Natural killer cell treated with Interleukin-12 subunit alpha and Interleukin-12 subunit beta and Interleukin-15 and Interleukin-18, amount 100 ng/mL, for 72 hours (primary cell): ENCODE measurements around the gene MRPL58. TPM values are rescaled to one million over a fixed set of nuclear protein-coding genes. Genes with fewer than 3 reads are reported as not detected.
A peak's percentile ranks its signal among the peaks of the same experiment; 100 is the strongest.
"Not testable (repeated sequence)": the region's sequence is repeated elsewhere in the genome, so short reads cannot be mapped to it uniquely, and the experiment has no call there.

Experiments used
- ATAC-seq, 2 donors: fragments of 150-1000 bp; cut with Tn5 transposase in 1 of 2; sonication (Bioruptor Pico), chemical (Tn5 transposase) in 1 of 2; 2 replicates each; pipeline ENCODE4 v1.10.0; 2021
- DNase-seq: peaks from one replicate; pipeline ENCODE4 v3.0.0; 2022; ENCODE audit warnings: low spot score
- H3K27ac Mint-ChIP-seq, 2 donors: 1 replicate in 1 of 2; 2 replicates in 1 of 2; pipeline ENCODE4 v1.8.0; 2022; ENCODE audit warnings: mixed read lengths in 2 of 2, mild to moderate bottlenecking in 1 of 2, moderate library complexity in 1 of 2
- H3K27me3 Mint-ChIP-seq, 2 donors: 1 replicate in 1 of 2; 2 replicates in 1 of 2; pipeline ENCODE4 v1.8.0; 2022; ENCODE audit warnings: mixed read lengths in 2 of 2
- H3K36me3 Mint-ChIP-seq: one replicate; pipeline ENCODE4 v1.8.0; 2022; ENCODE audit warnings: mixed read lengths
- H3K4me1 Mint-ChIP-seq, 2 donors: 1 replicate in 1 of 2; 2 replicates in 1 of 2; pipeline ENCODE4 v1.8.0; 2022; ENCODE audit warnings: low read depth in 2 of 2, mixed read lengths in 2 of 2, mild to moderate bottlenecking in 1 of 2
- H3K4me3 Mint-ChIP-seq: one replicate; pipeline ENCODE4 v1.8.0; 2022; ENCODE audit warnings: mixed read lengths
- H3K9me3 Mint-ChIP-seq: 2 replicates; pipeline ENCODE4 v1.8.0; 2022; ENCODE audit warnings: mixed read lengths
- total RNA-seq, 2 donors: library from RNA; stranded (reverse); gene quantifications; one replicate each; pipeline ENCODE4 v1.2.3, GENCODE V29; 2022

The MRPL58 gene
- total RNA-seq, 2 donors from 2014 or later: 46.6 to 61.8 TPM

DNA sequence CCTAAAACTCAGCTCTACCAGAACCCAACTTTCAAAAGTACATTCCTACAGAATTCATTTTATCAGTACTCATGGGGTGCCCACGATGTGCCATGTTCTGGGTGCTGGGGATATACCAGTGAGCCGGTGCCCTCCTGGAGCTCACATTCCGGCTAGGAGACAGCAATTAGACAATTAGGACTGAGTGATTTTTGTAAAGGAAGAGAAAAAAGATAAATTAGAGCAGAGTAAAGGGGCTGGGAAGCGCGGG, 449 bp upstream of the MRPL58 start:
- Mint-ChIP-seq H3K36me3 (peaks cover 10% of the 10 kb centered on the region), H3K9me3 (no peaks in the 10 kb centered on the region), H3K27me3 (no peaks in the 10 kb centered on the region), H3K4me1 (peaks cover 19 to 30% of the 10 kb centered on the region in 2 donors), H3K27ac (peak overlapping the region; percentile 82 to 83), H3K4me3 (peak overlapping the region; percentile 87)
- no peak for ATAC-seq
- no peak for DNase-seq

DNA sequence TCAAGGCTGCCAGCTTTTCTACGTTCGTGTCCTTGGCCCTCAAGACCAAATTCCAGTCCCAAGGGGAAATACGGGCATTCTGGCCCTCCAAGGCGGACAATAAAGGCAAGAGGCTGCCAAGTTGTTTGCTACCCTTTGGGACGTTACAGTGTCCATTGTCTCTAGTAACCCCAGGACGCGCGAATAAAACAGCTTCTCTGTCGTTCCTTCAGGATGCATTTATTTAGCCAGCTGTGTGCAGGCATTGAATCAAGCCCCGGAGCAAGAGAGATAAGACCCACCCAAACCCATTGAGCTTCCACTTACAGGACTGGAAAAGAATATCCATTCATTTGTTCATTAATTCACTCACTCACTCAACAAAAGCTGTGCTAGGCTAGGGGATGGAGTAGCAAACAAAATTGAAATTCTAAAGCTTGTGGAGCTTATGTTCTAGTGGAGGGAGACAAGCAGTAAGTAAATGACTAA, 656 bp downstream of the MRPL58 start:
- no peaks in the 10 kb centered on the region for H3K9me3 Mint-ChIP-seq
- peak overlapping the region; percentile 82 to 83 for H3K27ac Mint-ChIP-seq
- ATAC-seq (no peak), DNase-seq (no peak)
- peak overlapping the region; percentile 87 for H3K4me3 Mint-ChIP-seq
- H3K27me3 Mint-ChIP-seq: no peaks in the 10 kb centered on the region
- peaks cover 19 to 30% of the 10 kb centered on the region in 2 donors for H3K4me1 Mint-ChIP-seq
- peaks cover 10% of the 10 kb centered on the region for H3K36me3 Mint-ChIP-seq

DNA sequence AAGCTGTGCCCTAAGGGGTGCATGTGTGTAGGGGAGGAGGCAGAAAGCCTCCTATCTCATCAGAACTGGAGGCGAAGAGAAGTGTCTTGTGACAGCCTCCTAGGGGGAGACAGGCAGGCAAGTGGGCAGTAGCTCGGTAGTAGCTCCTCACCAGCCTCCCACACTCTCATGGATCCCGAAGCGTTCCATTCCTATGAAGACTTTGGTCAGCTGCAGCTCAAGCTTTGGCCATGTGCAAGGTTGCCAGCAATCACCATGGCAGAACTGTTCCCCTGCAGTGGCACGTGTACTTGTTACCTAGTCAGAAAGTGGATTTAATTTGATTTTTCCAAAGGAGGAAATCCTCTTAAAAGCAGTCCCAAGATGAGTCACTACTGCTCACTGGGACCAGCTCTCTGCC, 6.7 kb downstream of the MRPL58 start:
- Mint-ChIP-seq H3K36me3 (peaks cover 17% of the 10 kb centered on the region), H3K27me3 (no peaks in the 10 kb centered on the region), H3K4me1 (peaks cover 4 to 16% of the 10 kb centered on the region in 2 donors), H3K27ac (no peak overlapping the region), H3K9me3 (no peaks in the 10 kb centered on the region), H3K4me3 (no peak overlapping the region)
- DNase-seq: no peak
- ATAC-seq: no peak

GRCh38 chr17:75019710-75020109, 7.2 kb downstream of the MRPL58 start:
- Mint-ChIP-seq H3K27me3 (no peaks in the 10 kb centered on the region), H3K36me3 (peaks cover 17% of the 10 kb centered on the region)

DNA sequence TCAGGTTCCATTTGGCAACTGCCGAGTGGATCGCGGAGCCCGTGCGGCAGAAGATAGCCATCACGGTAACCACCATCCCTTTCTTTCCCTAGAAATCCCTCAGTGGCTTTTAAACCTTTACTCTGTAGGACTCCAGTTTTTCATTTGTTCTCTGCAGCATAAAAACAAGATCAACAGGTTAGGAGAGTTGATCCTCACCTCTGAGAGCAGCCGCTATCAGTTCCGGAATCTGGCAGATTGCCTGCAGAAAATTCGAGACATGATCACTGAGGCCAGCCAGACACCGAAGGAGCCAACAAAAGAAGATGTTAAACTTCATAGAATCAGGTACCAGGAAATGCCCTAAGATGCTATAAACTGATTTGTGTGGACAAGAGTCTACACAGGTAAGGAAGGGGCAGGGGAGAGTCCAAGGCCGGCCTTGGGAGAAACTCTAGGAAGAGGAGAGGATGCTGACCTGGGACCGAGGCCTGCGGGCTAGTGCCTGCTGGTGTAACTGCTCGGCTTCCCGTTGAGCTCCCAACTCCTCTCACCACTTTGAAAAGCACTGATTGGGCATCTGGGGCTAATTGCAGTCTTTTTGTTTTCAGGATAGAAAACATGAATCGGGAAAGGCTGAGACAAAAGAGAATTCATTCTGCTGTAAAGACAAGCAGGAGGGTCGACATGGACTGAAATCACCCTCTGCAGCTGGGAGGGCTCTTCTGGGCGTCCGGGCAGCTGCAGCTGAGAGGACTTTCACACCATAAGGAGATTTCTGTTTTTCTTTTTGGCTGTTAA, 8.1 kb downstream of the MRPL58 start:
- no peaks in the 10 kb centered on the region for H3K27me3 Mint-ChIP-seq
- ATAC-seq (no peak), DNase-seq (no peak)
- no peaks in the 10 kb centered on the region for H3K9me3 Mint-ChIP-seq
- H3K4me1 Mint-ChIP-seq: peaks cover 4 to 15% of the 10 kb centered on the region in 2 donors
- no peak overlapping the region for H3K4me3 Mint-ChIP-seq
- H3K27ac Mint-ChIP-seq: no peak overlapping the region
- H3K36me3 Mint-ChIP-seq: peaks cover 12% of the 10 kb centered on the region

More at GRCh38 chr17:75019710-75020109, 7.2 kb downstream of the MRPL58 start:
- no peak for ATAC-seq
- DNase-seq: no peak
- Mint-ChIP-seq H3K4me1 (peaks cover 3 to 16% of the 10 kb centered on the region in 2 donors), H3K27ac (no peak overlapping the region), H3K9me3 (no peaks in the 10 kb centered on the region), H3K4me3 (no peak overlapping the region)

- H3K9me3 Mint-ChIP-seq: no peaks in the 10 kb centered on the region
- DNase-seq (no peak), ATAC-seq (peak; percentile 48 to 57)
- peaks cover 11% of the 10 kb centered on the region for H3K36me3 Mint-ChIP-seq
- no peaks in the 10 kb centered on the region for H3K27me3 Mint-ChIP-seq
- H3K4me3 Mint-ChIP-seq: peak overlapping the region; percentile 60
- peak overlapping the region; percentile 51 to 63 for H3K27ac Mint-ChIP-seq
- H3K4me1 Mint-ChIP-seq: peaks cover 4 to 10% of the 10 kb centered on the region in 2 donors
These were observed 12.4 kb downstream of the MRPL58 start for GRCh38 chr17:75024686-75025397.

DNA sequence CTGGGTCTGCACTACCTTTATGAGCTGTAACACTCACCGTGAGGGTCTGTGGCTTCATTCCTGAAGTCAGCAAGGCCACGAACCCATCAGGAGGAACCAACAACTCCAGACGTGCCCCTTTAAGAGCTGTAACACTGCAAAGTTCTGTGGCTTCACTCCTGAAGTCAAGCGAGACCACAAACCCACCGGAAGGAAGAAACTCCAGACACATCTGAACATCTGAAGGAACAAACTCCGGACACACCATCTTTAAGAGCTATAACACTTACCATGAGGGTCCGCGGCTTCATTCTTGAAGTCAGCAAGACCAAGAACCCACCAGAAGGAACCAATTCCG, 12.9 kb downstream of the MRPL58 start:
- DNase-seq, H3K9me3 Mint-ChIP-seq, H3K27me3 Mint-ChIP-seq: not testable (repeated sequence)
- H3K36me3 Mint-ChIP-seq: peaks cover 13% of the 10 kb centered on the region
- H3K4me1 Mint-ChIP-seq: peaks cover 4 to 10% of the 10 kb centered on the region in 2 donors
- peak overlapping the region; percentile 60 for H3K4me3 Mint-ChIP-seq
- peak in 1 of 2 donors; percentile 33 for ATAC-seq
- peak overlapping the region; percentile 51 to 63 for H3K27ac Mint-ChIP-seq

DNA sequence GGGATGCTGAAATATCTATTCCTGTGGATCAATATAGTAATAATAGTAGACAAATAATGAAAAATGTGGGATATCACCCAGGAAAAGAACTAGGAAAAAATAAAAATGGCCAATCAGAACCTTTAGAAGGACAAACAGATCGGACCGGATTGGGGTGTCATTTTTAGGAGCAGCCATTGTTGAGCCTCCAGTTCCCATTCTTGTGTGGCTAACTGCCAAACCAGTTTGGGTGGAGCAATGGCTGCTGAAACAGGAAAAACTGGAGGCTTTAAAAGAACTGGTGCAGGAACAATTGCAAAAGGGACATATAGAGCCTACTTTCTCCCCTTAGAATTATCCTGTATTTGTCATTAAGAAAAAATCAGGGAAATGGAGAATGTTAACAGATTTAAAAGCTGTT, 14.2 kb downstream of the MRPL58 start:
- H3K4me3 Mint-ChIP-seq, H3K27me3 Mint-ChIP-seq, H3K9me3 Mint-ChIP-seq, ATAC-seq, DNase-seq, H3K27ac Mint-ChIP-seq: not testable (repeated sequence)
- peaks cover 14% of the 10 kb centered on the region for H3K36me3 Mint-ChIP-seq
- peaks cover 4 to 10% of the 10 kb centered on the region in 2 donors for H3K4me1 Mint-ChIP-seq

DNA sequence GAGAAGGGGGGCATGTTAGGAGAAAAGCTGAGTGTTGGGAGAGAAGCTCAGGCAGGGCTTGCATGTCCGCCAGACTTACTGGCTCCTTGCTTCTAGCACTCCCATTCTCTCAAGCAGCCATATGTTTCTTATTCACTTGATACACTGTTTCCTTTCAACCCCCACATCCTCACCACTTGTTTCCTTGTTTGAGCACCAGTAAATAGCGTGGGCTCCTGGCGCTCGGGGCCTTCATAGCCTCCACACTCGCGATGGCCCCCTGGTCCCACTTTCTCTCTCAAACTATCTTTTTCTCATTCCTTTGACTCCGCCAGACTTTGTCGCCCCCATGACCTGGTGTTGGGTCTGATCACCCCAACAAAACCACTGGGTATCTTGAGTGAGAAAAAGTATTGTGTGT, 17.7 kb downstream of the MRPL58 start:
- DNase-seq (no peak), ATAC-seq (no peak)
- no peak overlapping the region for H3K27ac Mint-ChIP-seq
- H3K4me1 Mint-ChIP-seq: peaks cover 29 to 33% of the 10 kb centered on the region in 2 donors
- no peak overlapping the region for H3K4me3 Mint-ChIP-seq
- H3K27me3 Mint-ChIP-seq: peaks cover 0 to 5% of the 10 kb centered on the region in 2 donors
- H3K9me3 Mint-ChIP-seq: no peaks in the 10 kb centered on the region
- peaks cover 4% of the 10 kb centered on the region for H3K36me3 Mint-ChIP-seq

GRCh38 chr17:75031972-75032719, 19.7 kb downstream of the MRPL58 start:
- Mint-ChIP-seq H3K27me3 (peaks cover 0 to 5% of the 10 kb centered on the region in 2 donors), H3K4me1 (peaks cover 32 to 33% of the 10 kb centered on the region in 2 donors), H3K27ac (no peak overlapping the region), H3K9me3 (no peaks in the 10 kb centered on the region), H3K4me3 (peak overlapping the region; percentile 72), H3K36me3 (peaks cover 4% of the 10 kb centered on the region)
- peak in 1 of 2 donors; percentile 25 for ATAC-seq
- DNase-seq: no peak

- peak overlapping the region; percentile 72 for H3K4me3 Mint-ChIP-seq
- H3K9me3 Mint-ChIP-seq: no peaks in the 10 kb centered on the region
- peaks cover 32 to 33% of the 10 kb centered on the region in 2 donors for H3K4me1 Mint-ChIP-seq
- ATAC-seq (no peak), DNase-seq (no peak)
- H3K27me3 Mint-ChIP-seq: peaks cover 0 to 5% of the 10 kb centered on the region in 2 donors
- peaks cover 4% of the 10 kb centered on the region for H3K36me3 Mint-ChIP-seq
- no peak overlapping the region for H3K27ac Mint-ChIP-seq
These were observed 20.3 kb downstream of the MRPL58 start for GRCh38 chr17:75032720-75033280.

DNA sequence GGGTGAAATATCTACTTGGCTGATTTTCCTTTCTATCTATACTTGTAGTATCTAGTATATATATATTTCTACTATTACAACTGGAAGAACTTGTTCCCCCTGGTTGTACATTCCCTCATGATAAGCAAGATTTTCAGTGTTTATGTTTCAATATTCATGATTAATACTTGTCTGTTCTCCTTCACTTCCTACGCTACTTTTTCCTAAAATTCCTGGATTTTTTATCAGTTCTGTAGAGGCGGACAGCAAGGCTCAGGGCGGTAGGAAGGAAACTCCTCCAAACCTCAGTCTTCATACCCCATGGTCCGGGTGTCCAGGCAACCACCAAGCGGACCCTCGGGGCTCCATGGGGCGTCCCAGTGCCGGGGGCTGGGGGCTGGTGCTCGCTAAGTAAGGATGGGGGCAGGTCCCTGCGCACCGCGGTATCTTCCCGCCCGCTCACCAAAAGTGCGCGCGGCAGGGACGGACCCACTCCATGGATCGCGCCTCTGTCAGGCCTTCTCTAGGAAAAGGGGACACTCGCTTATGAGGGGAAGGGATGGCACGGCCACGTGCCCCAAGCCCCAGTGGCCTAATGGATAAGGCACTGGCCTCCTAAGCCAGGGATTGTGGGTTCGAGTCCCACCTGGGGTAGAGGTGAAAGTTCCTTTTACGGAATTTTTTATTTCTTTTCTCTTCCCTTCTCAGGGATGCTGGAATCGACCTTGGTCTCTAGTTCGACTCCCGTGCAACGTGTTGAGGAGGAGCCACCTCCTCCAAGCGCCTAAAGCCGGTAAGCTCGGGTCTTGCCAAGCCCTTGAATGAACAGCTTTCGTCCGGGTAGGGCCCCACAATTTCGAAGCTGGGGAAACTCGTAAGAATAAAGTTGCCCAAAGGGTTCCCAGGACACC, 21.1 kb downstream of the MRPL58 start:
- DNase-seq: peak; percentile 84
- ATAC-seq: peak; percentile 63 to 75
- Mint-ChIP-seq H3K36me3 (peaks cover 7% of the 10 kb centered on the region), H3K27me3 (peaks cover 0 to 5% of the 10 kb centered on the region in 2 donors), H3K27ac (peak overlapping the region; percentile 97), H3K9me3 (no peaks in the 10 kb centered on the region), H3K4me1 (peaks cover 32 to 33% of the 10 kb centered on the region in 2 donors), H3K4me3 (peak overlapping the region; percentile 97)
